ENCODE results near the gene PDE6A. TPM values are rescaled to one million over a fixed set of nuclear protein-coding genes. Genes with fewer than 3 reads are reported as not detected.
"Not testable (repeated sequence)": the region's sequence is repeated elsewhere in the genome, so short reads cannot be mapped to it uniquely, and the experiment has no call there.

The PDE6A gene
- total RNA-seq, 1 experiment from 2014 or later, result not detected

- Histone ChIP-seq H3K14ac (ENCODE audit: insufficient read depth, low read length) (no peak overlapping the region), H3K23me2 (ENCODE audit: insufficient read length, low read depth, low read length, poor library complexity, severe bottlenecking) (no peaks in the 10 kb centered on the region), H4K20me1 (ENCODE audit: control insufficient read depth, insufficient read depth, insufficient read length) (no peaks in the 10 kb centered on the region), H3K4ac (ENCODE audit: low read depth, low read length) (no peak overlapping the region), H2BK20ac (ENCODE audit: low read depth, low read length, poor library complexity, severe bottlenecking) (no peak overlapping the region), H2AFZ (ENCODE audit: low read length) (no peak overlapping the region), H3T11ph (ENCODE audit: low read length) (no peak overlapping the region), H3K4me1 (ENCODE audit: insufficient read depth, low read length) (no peaks in the 10 kb centered on the region), H3K9me3 (ENCODE audit: control insufficient read depth, low read depth, low read length) (no peaks in the 10 kb centered on the region), H3K27me3 (ENCODE audit: insufficient read depth, low read length) (no peaks in the 10 kb centered on the region), H2BK12ac (ENCODE audit: insufficient read length, low read depth, low read length) (no peak overlapping the region), H2AK5ac (ENCODE audit: insufficient read length, low read length) (no peak overlapping the region), H3K18ac (ENCODE audit: insufficient read length, low read depth, low read length) (no peak overlapping the region), H3K79me1 (ENCODE audit: insufficient read depth, low read depth, low read length, poor library complexity, severe bottlenecking) (no peaks in the 10 kb centered on the region), H2BK120ac (ENCODE audit: low read depth, low read length, poor library complexity, severe bottlenecking) (no peak overlapping the region), H3K79me2 (ENCODE audit: insufficient read depth, low read length) (no peaks in the 10 kb centered on the region), H3K56ac (ENCODE audit: insufficient read length, low read depth, low read length) (no peak overlapping the region), H3K4me2 (ENCODE audit: insufficient read depth, insufficient read length, low read length) (no peak overlapping the region), H4K5ac (ENCODE audit: insufficient read length, low read depth, low read length) (no peak overlapping the region), H4K91ac (ENCODE audit: insufficient read length, low read depth, low read length) (no peak overlapping the region), H2BK5ac (ENCODE audit: insufficient read length, low read length) (no peak overlapping the region), H3K23ac (ENCODE audit: insufficient read length, low read depth, low read length) (no peak overlapping the region), H4K8ac (replicated peaks; ENCODE audit: insufficient read length, low read depth, low read length) (no peak overlapping the region), H3K9ac (ENCODE audit: extremely low read depth, insufficient read length, low read length) (no peak overlapping the region), H3K27ac (ENCODE audit: insufficient read length, low read depth, low read length) (no peak overlapping the region), H2BK15ac (ENCODE audit: low read depth, low read length) (no peak overlapping the region)
- DNase-seq, result no peak
- H3K27ac Mint-ChIP-seq, result no peak overlapping the region
- WGBS (ENCODE audit: extremely low coverage, insufficient read length, low lambda C conversion rate), result no CpG with 5 or more reads among the region's 3 CpGs
- H3K27me3 Mint-ChIP-seq (ENCODE audit: low read depth), result no peaks in the 10 kb centered on the region; the same call in none of the 2 replicates
- peaks cover 8 to 11% of the 10 kb centered on the region in 2 experiments for H3K4me1 Mint-ChIP-seq
- no peaks in the 10 kb centered on the region for H3K36me3 Mint-ChIP-seq (ENCODE audit: insufficient read depth in 1 of 3, low read depth in 3 of 3)
- no peak overlapping the region for H3K4me3 Mint-ChIP-seq
- no peaks in the 10 kb centered on the region for H3K9me3 Mint-ChIP-seq
- TF ChIP-seq, protein P1, sequence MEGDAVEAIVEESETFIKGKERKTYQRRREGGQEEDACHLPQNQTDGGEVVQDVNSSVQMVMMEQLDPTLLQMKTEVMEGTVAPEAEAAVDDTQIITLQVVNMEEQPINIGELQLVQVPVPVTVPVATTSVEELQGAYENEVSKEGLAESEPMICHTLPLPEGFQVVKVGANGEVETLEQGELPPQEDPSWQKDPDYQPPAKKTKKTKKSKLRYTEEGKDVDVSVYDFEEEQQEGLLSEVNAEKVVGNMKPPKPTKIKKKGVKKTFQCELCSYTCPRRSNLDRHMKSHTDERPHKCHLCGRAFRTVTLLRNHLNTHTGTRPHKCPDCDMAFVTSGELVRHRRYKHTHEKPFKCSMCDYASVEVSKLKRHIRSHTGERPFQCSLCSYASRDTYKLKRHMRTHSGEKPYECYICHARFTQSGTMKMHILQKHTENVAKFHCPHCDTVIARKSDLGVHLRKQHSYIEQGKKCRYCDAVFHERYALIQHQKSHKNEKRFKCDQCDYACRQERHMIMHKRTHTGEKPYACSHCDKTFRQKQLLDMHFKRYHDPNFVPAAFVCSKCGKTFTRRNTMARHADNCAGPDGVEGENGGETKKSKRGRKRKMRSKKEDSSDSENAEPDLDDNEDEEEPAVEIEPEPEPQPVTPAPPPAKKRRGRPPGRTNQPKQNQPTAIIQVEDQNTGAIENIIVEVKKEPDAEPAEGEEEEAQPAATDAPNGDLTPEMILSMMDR (conservative IDR thresholded peaks at IDR 0.05), result no peak
These were observed 1.5 kb upstream of the PDE6A start for GRCh38 chr5:149946118-149946517.

- not testable (repeated sequence) for H3K79me2 ChIP-seq (ENCODE audit: insufficient read depth, low read length); H3K4me1 ChIP-seq (ENCODE audit: insufficient read depth, low read length); H2BK120ac ChIP-seq (ENCODE audit: low read depth, low read length, poor library complexity, severe bottlenecking); H3K27me3 ChIP-seq (ENCODE audit: insufficient read depth, low read length); H3K27ac Mint-ChIP-seq; H2BK12ac ChIP-seq (ENCODE audit: insufficient read length, low read depth, low read length); H3K36me3 Mint-ChIP-seq (ENCODE audit: insufficient read depth in 1 of 3, low read depth in 3 of 3); H3K14ac ChIP-seq (ENCODE audit: insufficient read depth, low read length); H2AFZ ChIP-seq (ENCODE audit: low read length); H2BK5ac ChIP-seq (ENCODE audit: insufficient read length, low read length); H3K9me3 ChIP-seq (ENCODE audit: control insufficient read depth, low read depth, low read length); H3K23me2 ChIP-seq (ENCODE audit: insufficient read length, low read depth, low read length, poor library complexity, severe bottlenecking); H3K9ac ChIP-seq (ENCODE audit: extremely low read depth, insufficient read length, low read length); H3K27ac ChIP-seq (ENCODE audit: insufficient read length, low read depth, low read length); H3K9me3 Mint-ChIP-seq; H2BK20ac ChIP-seq (ENCODE audit: low read depth, low read length, poor library complexity, severe bottlenecking); H3K4ac ChIP-seq (ENCODE audit: low read depth, low read length); DNase-seq; H4K5ac ChIP-seq (ENCODE audit: insufficient read length, low read depth, low read length); H3K4me2 ChIP-seq (ENCODE audit: insufficient read depth, insufficient read length, low read length); H3K79me1 ChIP-seq (ENCODE audit: insufficient read depth, low read depth, low read length, poor library complexity, severe bottlenecking); H3K18ac ChIP-seq (ENCODE audit: insufficient read length, low read depth, low read length); H3K27me3 Mint-ChIP-seq (ENCODE audit: low read depth); H2AK5ac ChIP-seq (ENCODE audit: insufficient read length, low read length); H3T11ph ChIP-seq (ENCODE audit: low read length); H3K4me3 Mint-ChIP-seq; H2BK15ac ChIP-seq (ENCODE audit: low read depth, low read length); H3K56ac ChIP-seq (ENCODE audit: insufficient read length, low read depth, low read length); H4K20me1 ChIP-seq (ENCODE audit: control insufficient read depth, insufficient read depth, insufficient read length); H3K23ac ChIP-seq (ENCODE audit: insufficient read length, low read depth, low read length); H4K8ac ChIP-seq (replicated peaks; ENCODE audit: insufficient read length, low read depth, low read length); H4K91ac ChIP-seq (ENCODE audit: insufficient read length, low read depth, low read length)
- no CpG with 5 or more reads among the region's 6 CpGs for WGBS (ENCODE audit: extremely low coverage, insufficient read length, low lambda C conversion rate)
- H3K4me1 Mint-ChIP-seq, result peaks cover 8 to 12% of the 10 kb centered on the region in 2 experiments
These were observed 1.2 kb downstream of the PDE6A start for GRCh38 chr5:149943177-149943949.
